Stimulated activated CD4-positive, alpha-beta T cell treated with anti-CD3 and anti-CD28 coated beads, Interleukin-12 subunit alpha, Interleukin-12 subunit beta, amount 100 ng/mL, for 48 hours (primary cell): Measurements from ENCODE around the gene SIAH1.
"Not testable (repeated sequence)": the region's sequence is repeated elsewhere in the genome, so short reads cannot be mapped to it uniquely, and the experiment has no call there.

Experiments
- DNase-seq, 3 donors: peaks; one replicate each; pipeline ENCODE4 v3.0.0-alpha.2; 2020; ENCODE audit warnings: low read depth in 2 of 3, low spot score in 1 of 3

SIAH1 gene

DNA sequence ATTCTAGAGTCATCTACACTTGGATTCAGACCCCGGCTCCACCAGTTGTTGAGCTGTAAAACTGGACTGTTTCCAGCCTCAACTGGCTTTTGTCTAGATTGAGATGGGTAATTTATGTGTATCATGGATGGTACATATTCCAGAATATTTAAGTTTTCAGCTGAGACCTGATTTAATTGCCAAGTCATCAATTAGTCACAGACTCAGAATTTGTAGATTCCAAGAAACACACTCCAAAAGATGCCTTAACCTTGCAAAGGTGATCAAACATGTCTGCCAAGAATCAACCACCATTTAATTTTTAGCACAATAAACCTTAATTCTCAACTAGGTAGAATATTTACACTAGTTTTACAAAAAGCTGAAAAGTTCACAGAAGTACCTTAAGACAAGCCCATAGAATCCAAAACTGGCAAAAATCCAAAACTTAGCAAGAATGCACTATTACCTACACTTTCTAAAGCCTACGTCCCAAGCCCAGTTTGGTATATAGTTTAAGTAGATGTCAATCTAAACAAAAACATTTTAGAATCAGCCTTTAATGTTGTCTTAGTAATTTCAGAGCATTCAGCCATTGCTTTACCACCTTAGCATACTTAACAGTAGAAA is 17.7 kb downstream of the SIAH1 start:
- DNase-seq = no peak

DNA sequence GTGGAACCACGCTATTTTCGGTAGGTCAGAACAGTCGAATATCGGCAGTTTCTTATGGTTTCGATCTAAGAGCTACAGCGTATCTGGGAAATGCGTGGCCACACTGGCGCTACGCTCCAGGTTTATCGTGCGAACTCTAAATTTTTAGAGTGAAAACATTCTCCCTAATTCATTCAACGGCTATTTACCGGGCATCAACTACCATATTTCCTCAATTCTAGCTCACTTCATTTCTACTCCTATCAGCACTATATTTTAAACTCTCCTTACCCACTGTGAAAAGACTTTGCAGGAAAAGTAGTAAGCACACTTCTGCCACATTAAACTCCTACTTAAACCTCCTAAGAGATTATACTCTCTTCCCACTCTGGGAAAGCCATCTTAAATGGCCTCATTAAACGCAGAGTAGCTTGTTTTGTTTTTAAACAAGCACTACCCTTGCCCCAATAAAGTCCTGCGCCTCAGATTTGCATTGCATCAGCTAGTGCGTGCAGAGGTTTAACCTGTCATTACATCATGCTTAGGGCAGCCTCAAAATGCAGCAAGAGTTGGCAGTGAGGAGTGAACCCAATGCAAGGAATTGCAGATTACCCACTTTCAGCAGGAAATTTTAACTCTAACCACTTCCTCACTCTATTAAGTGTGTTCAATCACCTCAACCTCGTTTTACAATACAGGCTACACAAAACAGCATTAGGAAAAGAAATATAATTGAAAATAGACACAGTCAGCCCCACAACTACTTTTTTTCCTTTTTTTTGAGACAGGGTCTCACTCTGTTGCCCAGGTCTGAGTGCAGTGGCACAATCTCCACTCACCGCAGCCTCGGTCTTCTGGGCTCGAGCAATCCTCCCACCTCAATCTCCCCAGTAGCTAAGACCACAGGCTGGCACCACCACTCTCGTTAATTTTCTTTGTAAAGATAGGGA is 18.8 kb downstream of the SIAH1 start:
- DNase-seq = peak in 1 of 3 donors; percentile 36

DNA sequence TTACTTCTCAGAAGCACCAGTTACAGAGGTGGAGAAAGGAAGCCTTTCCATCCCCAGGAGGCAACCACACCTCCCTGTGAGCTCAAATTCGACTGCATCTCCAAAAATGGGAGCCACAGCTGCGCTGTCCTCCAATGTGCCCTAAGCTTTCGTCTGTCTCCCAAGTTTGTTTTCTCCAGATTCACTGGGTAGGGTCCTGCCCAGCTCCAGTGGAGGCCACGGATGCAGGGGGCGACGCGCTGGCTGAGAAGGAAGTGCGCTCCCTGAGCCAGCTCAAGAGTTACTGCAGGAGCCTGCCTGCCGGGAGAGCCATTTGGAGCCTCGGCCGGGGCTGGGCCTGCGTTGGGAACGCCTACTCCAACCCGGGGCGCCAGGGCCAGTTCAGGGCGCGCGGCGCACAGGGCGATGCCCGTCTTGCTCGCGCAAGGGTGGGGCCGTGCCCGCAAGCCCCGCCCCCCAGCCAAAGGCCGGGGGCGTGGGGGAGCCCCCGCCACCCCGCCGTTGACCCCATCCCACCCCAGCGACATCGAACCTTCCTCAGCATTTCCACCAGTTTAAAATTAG is 19.5 kb downstream of the SIAH1 start:
- DNase-seq = peak; percentile 69 to 80 (median 71)

DNA sequence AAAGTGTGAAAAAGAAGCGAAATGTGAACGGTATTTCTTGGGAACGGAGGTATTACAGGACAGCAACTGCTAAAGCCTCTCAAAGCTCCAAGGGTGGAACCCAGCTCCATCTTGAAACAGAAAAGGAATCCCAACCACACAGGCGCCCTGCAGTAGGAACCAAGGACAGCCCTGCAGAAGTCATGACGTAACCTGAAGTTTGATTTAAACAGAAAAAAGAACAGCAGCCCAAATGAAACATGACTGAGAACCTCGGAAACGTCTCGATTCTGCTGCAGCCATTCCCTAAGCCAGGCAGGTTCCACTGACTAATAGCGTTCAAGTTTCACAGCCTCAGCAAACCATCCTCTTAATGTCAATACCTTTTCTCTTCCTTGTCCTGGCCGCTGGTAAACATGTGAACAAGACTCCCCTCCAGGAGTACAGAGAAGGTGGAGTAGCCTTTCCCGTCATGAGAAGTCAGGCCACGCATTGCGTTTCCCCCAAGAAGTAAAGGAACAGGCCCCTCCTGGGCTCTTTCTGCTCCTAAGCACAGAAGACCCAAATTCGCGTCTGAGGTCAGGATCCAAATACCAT is 20.1 kb downstream of the SIAH1 start:
- no peak for DNase-seq

DNA sequence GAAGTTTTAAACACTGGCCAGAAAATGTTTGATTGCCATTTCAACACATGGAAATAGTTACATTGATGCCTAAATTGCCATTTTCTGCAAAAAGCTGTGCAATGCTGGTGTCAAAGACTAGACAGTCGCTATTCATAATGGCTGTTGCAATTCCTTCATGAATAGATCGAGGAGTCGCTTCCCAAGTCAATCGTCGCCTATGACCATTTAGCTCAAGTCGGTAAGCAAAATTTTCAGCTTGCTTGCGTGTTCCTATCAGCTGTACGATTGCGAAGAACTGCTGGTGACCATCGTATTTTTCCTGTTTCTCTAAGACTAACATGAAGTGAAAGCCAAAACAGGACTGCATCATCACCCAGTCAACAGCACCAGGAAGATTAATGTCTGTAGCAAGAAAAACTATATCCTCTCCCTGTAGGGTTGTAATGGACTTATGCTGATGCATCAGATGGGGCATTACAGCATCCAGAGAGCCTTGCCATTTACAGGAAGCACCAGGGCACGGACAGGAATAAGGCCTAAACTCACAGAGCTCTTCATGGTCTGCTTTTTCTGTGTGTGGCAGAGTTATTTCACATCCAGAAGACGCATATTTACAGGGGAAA is 23.6 kb downstream of the SIAH1 start:
- no peak for DNase-seq

DNA sequence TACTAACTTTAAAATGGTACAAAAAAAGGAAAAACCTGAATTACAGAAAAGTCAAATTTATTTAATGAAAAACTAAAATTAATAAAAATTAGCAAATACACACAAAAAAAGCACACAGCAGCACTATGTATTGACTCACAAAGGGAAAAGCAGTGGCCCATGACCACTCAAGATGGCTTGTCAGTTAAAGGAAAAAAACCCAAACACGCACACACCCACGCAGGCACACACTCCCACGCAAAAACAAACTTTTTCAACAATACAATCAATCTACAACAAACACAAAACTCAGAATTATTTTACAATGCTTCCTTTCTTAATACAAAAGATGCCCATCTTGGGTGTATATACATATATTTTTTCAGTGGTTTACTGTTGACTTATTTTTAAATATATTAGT is 24.2 kb downstream of the SIAH1 start:
- DNase-seq = no peak

DNA sequence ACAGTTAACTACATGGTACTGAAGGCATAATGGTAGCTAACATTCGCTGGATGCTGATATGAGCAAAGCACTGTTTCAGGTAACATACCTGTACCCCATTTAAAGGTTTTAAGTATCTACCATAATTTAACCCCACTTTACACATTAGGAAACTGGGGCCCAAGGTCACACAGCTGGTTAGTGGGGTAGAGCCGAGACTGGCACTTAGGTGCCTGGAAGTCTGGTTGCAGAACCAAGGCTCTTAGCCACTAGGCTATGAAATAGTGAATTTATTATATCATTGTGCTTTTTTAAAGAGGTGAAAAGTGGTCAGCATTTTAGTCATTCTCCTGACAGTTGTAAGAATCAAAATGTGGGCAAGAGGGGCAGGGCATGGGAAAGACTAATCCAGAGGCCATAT is 25.2 kb downstream of the SIAH1 start:
- DNase-seq = no peak

DNA sequence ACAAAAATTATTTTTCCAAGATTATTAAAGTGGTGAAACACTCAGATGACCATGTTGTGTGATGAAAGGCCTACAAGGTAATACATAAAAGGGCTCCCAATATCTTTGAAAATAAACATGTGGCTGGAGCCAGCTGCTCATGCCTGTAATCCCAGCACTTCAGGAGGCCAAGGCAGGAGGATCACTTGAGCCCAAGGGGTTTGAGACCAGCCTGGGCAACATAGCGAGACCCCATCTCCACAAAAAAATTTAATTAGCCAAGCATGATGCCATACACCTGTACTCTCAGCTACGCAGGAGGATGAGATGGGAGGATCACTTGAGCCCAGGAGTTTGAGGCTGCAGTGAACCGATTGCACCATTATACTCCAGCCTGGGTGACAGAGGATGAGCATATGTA is 26.8 kb downstream of the SIAH1 start:
- DNase-seq = no peak

DNA sequence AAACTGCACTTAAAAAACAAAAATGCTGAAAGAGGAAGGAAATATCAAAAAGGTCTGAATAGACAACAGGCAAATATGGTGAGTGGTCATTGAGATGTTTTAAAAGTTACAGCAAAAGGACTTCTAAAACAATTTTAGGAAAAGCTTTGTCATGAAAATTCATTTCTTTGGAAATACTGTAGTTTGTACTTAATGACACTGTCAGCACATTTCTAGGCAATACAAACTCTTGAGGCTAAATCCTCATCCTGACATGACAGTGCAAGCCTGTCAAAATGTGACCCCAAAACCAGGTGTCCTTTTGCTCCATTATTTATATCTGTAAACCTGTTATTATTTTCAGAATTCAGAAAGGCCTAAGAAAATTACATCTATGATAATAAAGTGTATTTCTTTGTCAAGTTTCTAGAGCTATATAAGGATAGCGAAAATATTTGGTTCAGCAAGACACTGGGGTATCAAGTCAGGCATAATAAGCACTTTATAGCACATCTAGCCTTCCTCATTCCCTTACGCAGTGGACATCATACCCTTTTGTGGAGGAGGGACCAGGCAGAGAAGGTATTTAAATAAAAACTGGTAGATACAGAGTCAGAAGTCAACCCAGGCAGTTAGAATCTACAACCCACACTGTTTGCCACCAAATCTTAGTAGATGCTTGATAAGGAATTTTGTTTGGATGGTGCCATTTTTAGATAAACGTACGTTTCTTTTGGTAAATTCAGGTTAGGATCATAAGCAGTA is 28.4 kb downstream of the SIAH1 start:
- no peak for DNase-seq

DNA sequence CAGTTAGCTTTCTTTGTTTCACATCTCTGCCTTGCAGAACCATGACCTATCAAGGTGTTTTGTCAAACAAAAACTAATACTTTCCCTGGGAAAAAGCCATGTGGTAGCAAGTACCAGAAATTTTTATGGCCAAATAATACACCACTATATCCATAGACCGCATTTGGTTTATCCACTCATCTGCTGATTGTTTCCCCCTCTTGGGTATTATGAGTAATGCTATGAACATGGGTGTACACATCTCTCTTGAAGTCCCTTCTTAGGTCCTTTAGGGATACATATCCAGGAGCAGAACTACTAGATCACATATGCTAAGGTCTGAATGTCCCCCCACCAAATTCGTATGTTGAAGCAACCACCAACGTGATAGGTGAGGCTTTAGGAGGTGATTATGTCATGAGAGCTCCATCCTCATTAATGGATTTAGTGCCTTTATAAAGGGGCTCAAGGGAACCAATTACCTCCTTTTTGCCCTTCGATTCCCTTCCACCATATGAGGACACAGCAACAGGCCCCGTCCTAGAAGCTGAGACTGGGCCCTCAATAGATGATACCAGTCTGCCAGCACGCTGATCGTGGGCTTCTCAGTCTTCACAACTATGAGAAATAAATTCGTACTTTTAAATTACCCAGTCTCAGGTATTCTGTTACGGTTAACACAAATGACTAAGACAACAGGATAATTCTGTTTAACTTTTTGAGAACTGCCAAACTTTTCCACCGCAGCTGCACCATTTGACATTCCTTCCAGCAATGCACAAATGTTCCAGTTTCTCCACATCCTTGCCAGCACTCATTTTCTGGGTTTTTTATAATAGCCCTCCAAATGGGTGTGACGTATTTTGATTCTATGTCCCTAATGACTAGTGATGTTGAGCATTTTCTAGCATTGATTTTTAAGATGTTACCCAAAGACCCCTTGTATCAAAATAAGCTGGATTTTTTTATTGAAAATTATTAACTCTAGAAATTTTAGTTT is 30.0 kb downstream of the SIAH1 start:
- DNase-seq = no peak

DNA sequence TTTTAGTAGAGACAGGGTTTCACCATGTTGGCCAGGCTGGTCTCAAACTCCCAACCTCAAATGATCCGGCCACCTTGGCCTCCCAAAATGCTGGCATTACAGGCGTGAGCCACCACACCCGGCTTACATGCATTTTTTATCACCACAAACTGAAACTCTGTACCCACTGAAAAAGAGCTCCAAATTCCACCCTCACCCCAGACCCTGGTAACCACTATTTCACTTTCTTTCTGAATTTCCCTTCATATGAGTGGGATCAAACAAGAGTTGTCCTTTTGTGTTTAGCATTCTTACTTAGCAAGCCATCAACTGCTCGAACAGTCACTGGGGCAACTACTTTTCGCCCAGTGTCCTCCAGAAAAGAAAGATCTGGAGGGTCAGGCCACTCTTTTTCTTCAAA is 30.8 kb downstream of the SIAH1 start:
- DNase-seq = not testable (repeated sequence)

DNA sequence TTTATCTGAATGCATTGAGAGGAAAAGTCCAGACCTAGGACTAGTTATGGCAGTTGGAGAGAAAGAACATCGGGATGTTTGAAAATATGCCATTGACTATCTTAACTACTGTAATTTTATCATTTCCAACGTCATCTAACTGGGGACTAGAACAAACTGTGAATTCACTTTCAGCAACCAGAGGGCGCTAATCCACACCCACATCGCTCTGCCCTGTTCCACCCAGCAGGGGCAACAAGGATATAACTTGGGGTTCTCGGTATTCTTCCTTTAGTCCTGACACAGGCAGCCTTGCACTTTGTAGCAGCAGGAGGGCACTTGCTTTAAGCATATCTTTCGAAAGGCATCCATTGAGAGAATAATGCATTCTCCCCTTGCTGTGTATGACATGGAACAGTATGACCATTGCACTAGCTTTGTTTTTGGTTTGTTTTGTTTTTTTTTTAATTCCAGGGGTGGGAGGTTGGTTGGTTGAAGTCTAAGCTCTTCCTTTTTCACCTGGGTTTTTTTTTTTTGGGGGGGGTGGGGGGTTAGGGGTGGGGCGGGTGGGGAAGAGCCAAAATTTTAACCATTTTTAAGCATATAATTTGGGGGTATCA is 31.5 kb downstream of the SIAH1 start:
- DNase-seq = peak; percentile 36 to 48 (median 42)

DNA sequence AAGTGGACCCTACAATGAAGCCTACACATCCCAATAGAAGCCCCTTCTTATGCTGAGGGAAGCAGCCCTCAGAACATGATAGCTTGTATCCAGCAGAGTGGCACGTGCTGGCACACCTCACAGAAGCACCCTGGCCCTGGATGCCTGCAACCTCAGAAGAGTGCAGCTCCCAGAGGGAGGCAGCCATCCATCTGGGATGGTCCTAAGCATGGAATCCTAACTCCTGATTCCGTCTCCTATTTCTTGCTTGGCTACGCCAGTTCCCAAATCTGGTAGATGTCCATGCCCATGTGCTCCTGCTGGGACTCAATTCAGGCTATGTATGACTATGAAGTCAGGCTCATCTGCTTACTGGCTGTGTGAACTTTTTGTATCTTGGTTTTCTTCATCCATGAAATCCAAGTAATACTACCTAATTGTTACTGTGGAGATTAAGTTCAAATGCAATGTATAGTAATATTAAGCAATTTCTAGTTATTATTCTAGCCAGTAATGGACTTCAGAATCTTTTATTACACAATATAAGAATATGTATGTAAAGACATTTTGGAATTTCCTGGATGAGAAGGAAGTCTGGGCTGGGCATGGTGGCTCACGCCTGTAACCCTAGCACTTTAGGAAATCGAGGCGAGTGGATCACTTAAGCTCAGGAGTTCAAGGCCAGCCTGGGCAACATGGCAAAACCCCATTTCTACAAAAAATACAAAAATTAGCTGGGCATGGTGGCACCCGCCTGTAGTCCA is 32.4 kb downstream of the SIAH1 start:
- DNase-seq = no peak

DNA sequence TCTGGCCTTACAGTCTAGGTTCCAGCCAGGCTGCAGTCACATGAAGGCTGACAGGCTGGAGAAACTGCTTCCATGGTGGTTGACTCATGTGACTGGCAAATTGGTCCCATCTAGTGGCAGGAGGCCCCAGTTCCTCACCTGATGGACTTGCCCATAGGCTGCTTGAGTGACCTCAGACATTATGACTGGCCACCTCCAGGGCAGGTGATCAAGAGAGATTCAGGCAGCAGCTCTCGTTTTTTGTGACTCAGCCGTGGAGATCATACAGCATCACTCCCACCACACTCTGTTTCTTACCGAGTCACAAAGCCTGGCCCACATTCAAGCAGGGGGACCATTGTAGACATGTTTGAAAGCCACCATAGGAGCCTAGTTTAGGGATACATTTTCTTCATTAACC is 34.5 kb downstream of the SIAH1 start:
- DNase-seq = no peak

DNA sequence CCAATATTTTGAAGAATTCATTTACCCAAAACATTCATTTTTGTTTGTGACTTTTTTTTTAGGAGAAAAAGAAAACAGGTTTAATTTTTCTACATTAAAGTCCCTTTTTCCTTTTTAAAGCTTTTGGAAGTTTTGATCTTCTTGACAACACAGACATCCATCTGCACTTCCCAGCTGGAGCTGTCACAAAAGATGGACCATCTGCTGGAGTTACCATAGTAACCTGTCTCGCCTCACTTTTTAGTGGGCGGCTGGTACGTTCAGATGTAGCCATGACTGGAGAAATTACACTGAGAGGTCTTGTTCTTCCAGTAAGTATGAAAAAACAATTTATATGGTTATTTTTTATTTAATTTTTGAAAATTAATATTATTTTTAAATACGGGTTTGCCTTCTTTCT is 37.2 kb downstream of the SIAH1 start:
- DNase-seq = no peak

DNA sequence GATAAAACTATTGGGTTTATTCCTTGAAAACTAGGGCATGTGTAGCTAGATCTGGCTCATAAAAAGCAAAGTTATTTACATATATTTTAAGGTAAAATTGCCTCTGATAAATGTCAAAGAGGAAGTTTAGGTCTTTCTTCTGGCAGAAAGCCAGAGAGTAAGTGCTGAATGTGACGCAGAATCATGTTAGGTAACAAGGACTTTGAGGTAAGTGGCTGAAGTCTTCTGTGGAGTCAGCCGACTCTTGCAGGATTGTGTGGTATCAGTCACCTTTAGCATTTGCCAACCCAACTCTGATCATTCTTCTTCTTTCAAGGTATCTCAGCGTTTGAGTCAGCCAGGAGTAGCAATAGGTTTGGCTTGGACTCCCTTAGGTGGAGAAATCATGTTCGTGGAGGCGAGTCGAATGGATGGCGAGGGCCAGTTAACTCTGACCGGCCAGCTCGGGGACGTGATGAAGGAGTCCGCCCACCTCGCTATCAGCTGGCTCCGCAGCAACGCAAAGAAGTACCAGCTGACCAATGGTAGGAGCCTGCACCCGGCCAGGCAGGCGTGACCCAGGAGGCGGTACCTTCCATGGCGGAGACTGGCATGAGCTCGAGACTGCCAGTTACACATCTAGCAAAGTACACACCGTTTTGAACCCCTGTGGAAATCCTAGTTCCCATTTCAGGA is 37.9 kb downstream of the SIAH1 start:
- no peak for DNase-seq

DNA sequence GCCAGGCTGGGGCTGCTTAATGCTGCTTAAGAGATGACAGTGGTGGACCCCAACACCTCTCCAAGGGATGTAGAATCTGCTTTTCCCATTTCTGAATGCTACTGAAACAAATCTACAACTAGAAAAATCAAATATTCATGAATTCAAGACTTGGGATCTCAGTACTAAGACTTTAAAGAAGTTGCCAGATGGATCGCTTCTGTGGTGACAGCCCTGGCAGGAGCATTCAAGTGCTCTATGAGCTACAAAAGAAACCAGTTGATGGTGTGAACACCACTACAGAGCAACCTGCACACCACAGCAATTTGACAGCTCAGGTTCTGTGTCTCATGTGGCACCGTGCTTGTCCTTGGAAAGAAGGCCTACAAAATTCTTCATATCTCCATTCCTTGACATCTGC is 42.6 kb downstream of the SIAH1 start:
- no peak for DNase-seq

DNA sequence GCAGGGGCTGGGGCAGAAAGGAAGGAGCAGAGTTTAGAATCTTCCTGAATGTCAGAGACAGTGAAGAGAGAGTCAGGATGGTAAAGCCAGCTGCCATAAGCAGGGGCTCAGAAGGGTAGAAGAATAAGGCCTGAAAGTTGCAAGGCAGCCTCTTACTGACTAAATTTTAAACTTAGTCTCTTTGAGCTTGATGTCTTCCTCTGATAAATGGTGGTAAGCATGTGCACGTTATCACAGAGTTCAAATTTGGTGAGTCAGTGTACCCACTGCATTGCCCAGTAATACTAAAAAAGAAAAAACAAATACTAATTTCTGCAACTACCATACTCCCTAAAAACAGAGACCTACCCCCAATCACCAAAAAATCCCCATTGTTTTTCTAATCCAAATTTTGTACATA is 45.2 kb downstream of the SIAH1 start:
- no peak for DNase-seq
